HG03354 (cell line): ENCODE measurements around the gene FAM149B1.
A peak's percentile ranks its signal among the peaks of the same experiment; 100 is the strongest.
"Not testable (repeated sequence)": the region's sequence is repeated elsewhere in the genome, so short reads cannot be mapped to it uniquely, and the experiment has no call there.

Source experiments
- ATAC-seq: cut with Tn5 transposase; IDR thresholded peaks from one replicate; pipeline ENCODE4 v1.9.1; 2021; ENCODE audit warnings: mild to moderate bottlenecking; ENCODE audit not compliant: unreplicated experiment, poor library complexity, severe bottlenecking

FAM149B1 gene

DNA sequence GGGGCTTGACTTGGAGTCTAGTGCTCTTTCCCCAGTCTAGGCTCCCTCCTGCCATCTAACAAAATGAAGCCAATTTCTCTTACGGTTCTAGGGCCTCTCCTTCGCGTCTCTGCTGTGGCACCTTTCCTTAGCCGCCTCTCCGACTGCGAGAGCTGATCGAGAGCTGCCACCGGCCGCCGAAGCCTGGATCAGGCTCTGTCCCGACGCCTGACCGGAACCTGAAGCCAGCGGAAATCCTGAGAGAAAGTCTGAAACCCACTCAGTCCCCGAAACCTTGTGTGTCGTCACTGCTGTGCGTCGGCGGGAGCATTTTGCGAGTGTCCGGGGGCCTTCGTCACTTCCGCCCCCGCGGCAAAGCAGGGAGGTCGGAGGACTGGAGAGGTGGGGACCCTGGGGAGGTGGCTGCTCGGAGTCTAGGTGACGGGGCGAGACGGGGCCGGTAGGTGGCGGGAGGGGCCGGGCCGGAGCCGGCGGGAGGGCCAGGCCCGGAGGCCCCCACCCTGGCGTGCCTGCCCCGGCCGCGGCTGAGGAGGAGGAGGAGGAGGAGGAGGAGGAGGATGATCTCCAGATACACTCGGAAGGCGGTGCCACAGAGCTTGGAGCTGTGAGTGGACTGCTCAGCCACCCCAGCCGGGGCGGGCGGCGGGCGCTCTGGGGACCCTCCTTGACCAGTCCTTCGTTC is at the start of gene FAM149B1, which contains the start of gene ECD:
TSS of gene FAM149B1 (plus strand) at position 337 of the 682 bp plus-strand sequence. CDS start at position 558, 221 bp downstream.
TSS of gene ECD (minus strand) at position 226 of the 682 bp plus-strand sequence. CDS start 4,071 bp downstream, outside the sequence.
- peak; percentile 91 for ATAC-seq

DNA sequence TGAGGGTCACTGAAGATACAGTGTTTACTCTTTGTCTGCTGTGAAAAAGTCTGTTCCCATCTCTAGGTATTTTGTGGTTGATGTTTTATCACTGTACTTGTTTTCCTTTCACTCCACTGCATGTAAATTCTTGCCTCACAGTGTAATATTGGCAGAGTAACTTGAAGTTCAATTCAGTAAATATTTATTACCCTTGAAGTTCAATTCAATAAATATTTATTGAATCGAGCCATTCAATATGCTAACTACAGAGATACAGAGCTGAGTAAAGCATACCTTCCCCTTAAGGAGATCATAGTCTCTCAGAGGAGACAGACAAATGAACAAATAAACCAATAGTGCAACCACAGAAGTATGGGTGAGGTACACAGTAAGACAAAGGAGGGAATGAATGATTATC is 48.5 kb upstream of the FAM149B1 start:
- ATAC-seq = no peak

DNA sequence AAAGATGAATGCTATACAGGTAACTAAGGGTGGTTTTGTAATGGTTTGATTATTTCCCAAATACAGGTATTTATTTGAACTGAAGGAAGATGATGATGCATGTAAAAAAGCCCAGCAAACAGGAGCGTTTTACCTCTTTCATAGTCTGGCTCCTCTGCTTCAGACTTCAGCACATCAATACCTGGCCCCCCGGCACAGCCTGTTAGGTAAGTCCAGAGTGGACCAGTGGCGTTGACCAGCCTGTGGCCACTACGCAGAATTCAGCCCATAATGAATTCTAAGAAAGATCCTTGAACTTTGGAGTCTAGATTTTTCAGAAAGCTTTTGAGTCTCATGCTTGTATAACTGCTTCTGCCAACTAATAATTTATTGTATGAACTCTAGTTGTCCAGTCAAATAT is 48.0 kb upstream of the FAM149B1 start:
- ATAC-seq = no peak

DNA sequence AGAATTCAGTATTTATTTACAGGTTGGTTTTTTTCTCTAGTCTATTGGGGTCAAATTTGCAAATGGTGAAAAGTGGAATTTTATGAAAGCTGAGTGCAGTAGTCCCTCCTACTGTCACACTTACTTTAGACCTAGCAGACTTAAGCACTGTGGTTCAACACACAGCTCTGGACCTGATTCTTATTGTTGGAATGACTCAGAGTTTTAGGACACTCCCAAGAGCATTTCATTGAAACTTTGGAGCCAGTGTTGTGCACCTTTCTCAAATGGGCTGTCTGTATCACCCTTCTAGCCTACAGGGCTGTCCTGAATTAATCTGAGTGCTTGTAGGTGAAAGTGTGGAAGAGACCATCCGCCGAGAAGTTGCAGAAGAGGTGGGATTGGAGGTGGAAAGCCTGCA is 41.6 kb upstream of the FAM149B1 start:
- ATAC-seq = no peak

DNA sequence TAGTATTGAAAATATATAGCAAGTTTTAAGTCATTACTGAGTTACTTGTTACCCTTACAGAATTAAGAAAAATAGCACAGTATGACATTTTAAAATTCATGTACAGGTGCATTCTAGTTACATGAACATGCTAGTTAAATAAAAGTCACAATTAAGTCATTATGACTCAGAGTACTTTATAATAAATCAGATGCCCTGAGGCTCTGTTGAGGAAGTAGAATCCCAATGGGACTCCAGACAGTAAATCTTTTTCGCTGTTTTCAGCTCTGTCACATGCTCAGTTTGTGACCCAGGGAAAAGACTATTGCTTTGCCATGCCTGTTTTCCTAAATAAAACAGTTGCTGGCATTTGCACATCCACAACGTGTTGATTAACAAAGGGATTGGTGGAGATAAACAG is 36.6 kb upstream of the FAM149B1 start:
- no peak for ATAC-seq

DNA sequence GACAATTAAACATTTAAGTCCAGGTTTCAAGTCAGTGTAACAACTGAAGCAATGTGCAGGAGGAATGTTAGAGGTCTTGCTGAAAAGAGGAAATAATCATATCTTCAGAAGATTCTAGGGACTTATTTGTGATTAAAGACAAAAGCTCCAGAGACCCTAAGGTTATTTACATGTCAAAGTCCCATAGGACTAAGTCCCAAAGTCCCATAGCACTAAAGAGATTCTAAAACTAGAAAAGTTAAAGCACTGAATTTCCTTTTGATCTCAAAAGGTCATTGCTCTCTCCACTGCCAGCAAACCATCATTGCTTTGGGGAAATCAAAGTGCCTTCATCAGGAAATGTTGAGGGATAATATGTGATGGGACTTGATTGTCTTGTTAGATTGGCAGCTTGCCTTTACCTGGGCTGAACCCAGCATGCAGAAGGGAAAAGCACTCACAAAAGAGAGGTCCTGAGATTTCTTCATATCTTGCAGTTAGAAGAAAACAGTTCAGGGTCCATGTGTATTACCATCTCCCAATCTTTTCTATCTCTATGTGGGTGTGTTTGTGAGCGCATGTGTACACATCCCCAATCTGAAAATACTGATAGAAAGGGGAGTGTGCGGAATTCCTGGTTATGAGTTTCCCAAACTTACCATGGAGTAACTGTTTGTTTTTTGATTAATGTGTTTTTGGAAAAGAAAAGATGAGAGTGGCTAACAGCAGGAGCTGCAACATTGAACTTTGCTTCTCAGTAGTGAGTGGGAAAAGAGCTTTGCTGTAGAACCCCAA is 35.8 kb upstream of the FAM149B1 start:
- ATAC-seq = no peak

- no peak for ATAC-seq
Measured at GRCh38 chr10:73134727-73135126, 33.2 kb upstream of the FAM149B1 start.

DNA sequence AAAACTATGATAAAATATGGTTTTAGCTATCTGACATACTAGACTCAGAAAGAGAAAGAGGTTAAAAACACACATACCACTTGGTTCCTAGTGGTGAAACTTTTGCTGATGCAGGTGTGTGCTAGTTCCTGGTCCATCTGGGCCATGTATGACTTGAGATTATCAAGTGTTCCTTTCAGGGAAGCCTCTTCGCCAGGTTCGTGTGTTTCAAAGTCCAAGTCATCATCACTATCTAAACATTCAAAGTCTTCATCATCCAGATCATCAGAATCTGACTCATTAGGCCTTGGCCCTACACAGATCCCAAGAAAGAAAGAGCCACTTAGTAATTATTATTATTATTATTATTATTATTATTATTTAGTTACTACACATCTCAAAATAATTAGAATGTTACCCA is 31.3 kb upstream of the FAM149B1 start:
- ATAC-seq = no peak

- ATAC-seq = no peak
Measured at GRCh38 chr10:73139251-73139650, 28.7 kb upstream of the FAM149B1 start.

- no peak for ATAC-seq
Measured at GRCh38 chr10:73141603-73142002, 26.3 kb upstream of the FAM149B1 start.

DNA sequence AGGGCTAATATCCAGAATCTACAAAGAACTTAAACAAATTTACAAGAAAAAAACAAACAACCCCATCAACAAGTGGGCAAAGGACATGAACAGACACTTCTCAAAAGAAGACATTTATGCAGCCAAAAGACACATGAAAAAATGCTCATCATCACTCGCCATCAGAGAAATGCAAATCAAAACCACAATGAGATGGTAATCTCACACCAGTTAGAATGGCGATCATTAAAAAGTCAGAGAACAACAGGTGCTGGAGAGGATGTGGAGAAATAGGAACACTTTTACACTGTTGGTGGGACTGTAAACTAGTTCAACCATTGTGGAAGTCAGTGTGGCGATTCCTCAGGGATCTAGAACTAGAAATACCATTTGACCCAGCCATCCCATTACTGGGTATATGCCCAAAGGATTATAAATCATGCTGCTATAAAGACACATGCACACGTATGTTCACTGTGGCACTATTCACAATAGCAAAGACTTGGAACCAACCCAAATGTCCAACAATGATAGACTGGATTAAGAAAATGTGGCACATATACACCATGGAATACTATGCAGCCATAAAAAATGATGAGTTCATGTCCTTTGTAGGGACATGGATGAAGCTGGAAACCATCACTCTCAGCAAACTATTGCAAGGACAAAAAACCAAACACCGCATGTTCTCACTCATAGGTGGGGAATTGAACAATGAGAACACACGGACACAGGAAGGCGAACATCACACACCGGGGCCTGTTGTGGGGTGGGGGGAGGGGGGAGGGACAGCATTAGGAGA is 17.1 kb upstream of the FAM149B1 start:
- ATAC-seq = not testable (repeated sequence)

- ATAC-seq = no peak
Measured at GRCh38 chr10:73152009-73152408, 15.9 kb upstream of the FAM149B1 start.

DNA sequence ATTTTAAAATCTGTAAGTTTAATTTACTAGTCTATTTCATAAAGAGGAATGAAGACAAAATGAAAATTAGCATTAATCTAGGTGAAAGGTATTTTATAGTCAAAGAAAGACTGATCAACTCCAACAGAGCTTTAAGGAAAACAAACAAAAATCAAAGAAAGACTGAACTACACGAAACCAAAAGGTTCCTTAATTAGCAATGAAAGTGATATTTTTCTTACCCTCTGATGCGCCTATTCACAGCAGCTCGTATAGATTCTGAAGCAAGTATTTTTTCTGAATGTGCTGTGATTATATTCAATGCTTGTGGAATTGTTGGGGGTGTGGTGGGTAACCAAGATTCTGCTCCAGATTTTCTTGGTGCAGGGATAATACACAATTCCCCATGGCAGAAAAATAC is 11.9 kb upstream of the FAM149B1 start:
- no peak for ATAC-seq

DNA sequence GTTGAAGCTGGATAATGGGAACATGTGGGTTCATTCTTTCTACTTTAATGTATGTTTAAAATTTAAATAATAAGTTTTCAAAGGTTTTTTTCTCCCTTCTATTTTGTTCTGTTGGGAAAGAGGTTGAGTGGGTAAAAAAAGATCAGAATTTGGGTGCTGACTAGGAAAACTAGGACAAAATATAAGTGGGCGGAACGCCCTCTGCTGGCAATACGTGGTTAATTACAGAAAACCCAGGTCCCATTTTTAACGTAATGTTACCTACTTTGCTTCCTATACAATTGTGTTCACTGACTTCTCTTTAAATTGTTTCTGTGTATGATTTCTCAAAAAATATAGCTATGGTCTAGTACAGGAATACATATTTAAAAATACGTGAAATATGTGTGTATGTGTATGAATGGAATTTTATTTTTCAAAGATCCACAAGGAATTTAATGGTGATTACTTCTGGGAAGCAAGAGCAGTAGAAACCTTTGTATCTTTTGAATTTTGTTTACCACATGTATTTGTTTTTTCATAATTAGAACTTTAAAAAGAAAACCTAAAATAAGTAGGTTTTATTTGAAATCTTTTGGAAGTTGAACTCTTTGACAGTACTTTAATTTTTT is 8.8 kb upstream of the FAM149B1 start:
- ATAC-seq = no peak

- no peak for ATAC-seq
Measured at GRCh38 chr10:73161079-73161478, 6.8 kb upstream of the FAM149B1 start.

DNA sequence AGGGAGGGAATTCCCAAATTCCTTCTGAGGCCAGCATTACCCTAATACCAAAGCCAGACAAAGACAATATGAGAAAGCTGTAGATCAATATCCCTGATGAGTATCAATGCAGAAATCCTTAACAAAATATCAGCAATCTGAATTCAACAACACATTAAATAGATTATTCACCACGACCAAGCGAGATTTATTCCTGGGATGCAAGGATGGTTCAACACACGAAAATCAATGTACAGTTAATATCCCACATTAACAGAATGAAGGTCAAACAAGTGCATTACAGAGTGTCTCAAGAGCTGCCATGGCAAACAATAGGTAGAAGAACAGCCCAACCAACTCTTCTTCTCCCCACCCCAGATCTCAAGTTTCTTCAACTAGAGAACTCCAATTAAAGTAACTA is 6.3 kb upstream of the FAM149B1 start:
- ATAC-seq = no peak

DNA sequence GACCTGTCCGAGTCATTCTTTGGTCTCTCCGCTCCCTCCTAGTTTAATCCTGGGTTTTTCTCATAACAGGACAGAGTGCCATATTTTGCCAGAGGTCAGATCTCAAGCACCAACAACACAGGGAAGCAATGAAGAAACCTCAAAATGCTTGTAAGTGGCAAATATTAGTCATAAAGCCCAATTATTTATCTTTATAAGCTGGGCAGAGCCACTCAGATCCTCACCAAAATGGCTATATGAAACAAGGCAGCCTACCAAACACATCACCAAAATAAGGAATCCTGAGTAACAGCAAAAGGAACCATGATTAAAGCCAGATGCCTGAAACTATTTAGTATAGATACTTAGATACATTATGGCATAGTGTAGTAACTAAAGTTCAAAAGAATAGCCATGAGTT is 4.8 kb upstream of the FAM149B1 start:
- no peak for ATAC-seq

DNA sequence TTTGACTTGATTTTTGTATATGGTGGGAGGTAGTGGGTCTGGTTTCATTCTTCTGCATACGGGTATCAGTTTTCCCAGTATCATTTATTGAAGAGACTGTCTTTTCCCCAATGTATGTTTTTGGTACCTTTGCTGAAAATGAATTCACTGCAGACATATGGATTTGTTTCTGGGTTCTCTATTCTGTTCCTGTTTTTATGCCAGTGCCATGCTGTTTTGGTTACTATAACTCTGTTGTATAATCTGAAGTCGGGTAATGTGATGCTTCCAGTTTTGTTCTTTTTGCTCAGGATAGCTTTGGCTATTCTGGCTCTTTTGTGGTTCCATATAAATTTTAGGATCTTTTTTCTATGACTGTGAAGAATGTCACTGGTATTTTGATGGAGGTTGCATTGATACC is 947 bp upstream of the FAM149B1 start:
- no peak for ATAC-seq

DNA sequence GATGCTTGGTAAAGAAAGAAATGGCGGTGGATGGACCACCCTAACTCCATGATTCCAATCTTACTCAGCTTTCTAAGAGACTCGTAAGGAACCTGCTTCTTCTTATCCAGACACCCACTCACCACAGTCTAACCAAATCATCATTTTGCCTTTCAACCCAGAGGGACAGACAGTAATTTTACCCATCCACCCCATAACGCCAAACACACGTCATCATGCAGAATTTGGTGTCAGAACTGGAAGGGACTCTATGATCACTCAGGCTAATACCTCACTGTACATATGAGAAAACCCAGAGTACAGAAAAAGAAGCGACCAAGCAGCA is 499 bp upstream of the FAM149B1 start:
- ATAC-seq = no peak

DNA sequence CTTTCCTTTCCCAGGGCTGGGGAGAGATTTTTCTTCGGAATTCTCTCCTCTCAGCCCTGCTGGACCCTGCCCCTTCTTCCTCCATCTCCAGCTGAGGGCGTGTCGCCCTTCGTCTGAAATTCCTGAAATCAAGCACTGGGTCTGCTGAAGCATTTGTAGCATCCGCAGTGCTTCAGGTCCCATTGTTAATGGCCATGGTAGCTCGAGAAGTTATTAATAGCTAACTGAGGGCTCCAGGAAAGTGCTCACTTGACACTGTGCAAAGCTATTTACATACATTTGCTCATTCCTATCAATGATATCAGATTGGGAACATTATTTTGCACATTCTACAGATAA is 515 bp downstream of the FAM149B1 start:
- ATAC-seq = peak; percentile 21
